OCI-LY7 (cell line): ENCODE measurements around the gene HS1BP3. TPM values are rescaled to one million over a fixed set of nuclear protein-coding genes. Genes with fewer than 3 reads are reported as not detected.

Experiments
- BruUV-seq: library from RNA; stranded (reverse); fragments of 400-500 nt; replicated peaks from 2 replicates; lab custom pipeline; 2021; lab: Mats Ljungman, UMichigan
- CTCF ChIA-PET: fragments of 300-600 bp; sonication (Branson Sonifier 250); formaldehyde crosslinking; loops from one replicate; lab custom pipeline; 2022; ENCODE audit warnings: antibody characterized with exemption; ENCODE audit not compliant: unreplicated experiment; lab: Charles Lee
- POLR2A ChIA-PET: fragments of 300-600 bp; sonication (Branson Sonifier 250); formaldehyde crosslinking; loops from one replicate; lab custom pipeline; 2022; ENCODE audit warnings: antibody characterized with exemption; lab: Charles Lee
- DNase-seq: peaks from one replicate; pipeline ENCODE4 v3.0.0-alpha.2; 2015; ENCODE audit warnings: low spot score
- H2AFZ ChIP-seq: fragments of 200-600 bp; sonication (generic), shearing (Covaris generic); 2 replicates; pipeline ENCODE4 v1.6.1; 2014; ENCODE audit warnings: mild to moderate bottlenecking, antibody characterized with exemption, low read length, moderate library complexity
- H3K27ac ChIP-seq: fragments of 200-600 bp; sonication (generic); 2 replicates; pipeline ENCODE4 v1.5.1; 2014; ENCODE audit warnings: mixed run types, low read depth, mild to moderate bottlenecking, moderate library complexity, low read length, inconsistent platforms; ENCODE audit not compliant: poor library complexity, severe bottlenecking
- H3K36me3 ChIP-seq: fragments of 200-600 bp; sonication (generic); 2 replicates; pipeline ENCODE4 v1.6.1; 2014; ENCODE audit warnings: mild to moderate bottlenecking, antibody characterized with exemption, low read length, moderate library complexity, mixed read lengths; ENCODE audit not compliant: insufficient read depth
- H3K4me1 ChIP-seq: fragments of 200-600 bp; sonication (generic); 2 replicates; pipeline ENCODE4 v1.5.1; 2014; ENCODE audit warnings: mild to moderate bottlenecking, low read length; ENCODE audit not compliant: insufficient read depth, poor library complexity, severe bottlenecking
- H3K4me2 ChIP-seq: fragments of 200-600 bp; sonication (generic); 2 replicates; pipeline ENCODE4 v1.6.1; 2014; ENCODE audit warnings: mild to moderate bottlenecking, low read length
- H3K4me3 ChIP-seq: fragments of 200-600 bp; sonication (generic); 2 replicates; pipeline ENCODE4 v1.5.1; 2014; ENCODE audit warnings: mild to moderate bottlenecking, low read depth, low read length; ENCODE audit not compliant: poor library complexity, severe bottlenecking
- H3K79me2 ChIP-seq: fragments of 200-600 bp; sonication (generic); 2 replicates; pipeline ENCODE4 v1.6.1; 2016; ENCODE audit warnings: low read depth, mild to moderate bottlenecking, low read length, moderate library complexity, mixed read lengths; ENCODE audit not compliant: insufficient read depth
- H3K9me2 ChIP-seq: fragments of 200-600 bp; sonication (generic); 2 replicates; pipeline ENCODE4 v1.6.1; 2016; ENCODE audit warnings: mild to moderate bottlenecking, low read length, mixed read lengths; ENCODE audit not compliant: insufficient read depth
- H3K9me3 ChIP-seq: fragments of 200-600 bp; sonication (generic); 2 replicates; pipeline ENCODE4 v1.6.1; 2014; ENCODE audit warnings: mild to moderate bottlenecking, mixed run types, low read length, mixed read lengths
- H4K20me1 ChIP-seq: fragments of 200-600 bp; sonication (generic); 2 replicates; pipeline ENCODE4 v1.6.1; 2014; ENCODE audit warnings: mild to moderate bottlenecking, antibody characterized with exemption, low read length, moderate library complexity, mixed read lengths; ENCODE audit not compliant: insufficient read depth
- EZH2phosphoT487 ChIP-seq: fragments of 200-600 bp; sonication (generic); IDR thresholded peaks from 2 replicates; pipeline ENCODE4 v1.6.1; 2018; ENCODE audit warnings: low read depth, borderline replicate concordance, mild to moderate bottlenecking, mixed run types, antibody characterized with exemption, low read length, moderate library complexity, mixed read lengths
- intact Hi-C: fragments of 100-400 bp; cut with micrococcal nuclease; formaldehyde crosslinking; loops from one replicate; pipeline ENCODE4 v1.10.0; 2022; ENCODE audit not compliant: unreplicated experiment
- total RNA-seq, 2 experiments: library from RNA; depleted of rRNA in 1 of 2; stranded (reverse); fragments of >200 nt in 1 of 2; shearing (Covaris generic) in 1 of 2; gene quantifications; 2 replicates each; pipeline ENCODE4 v1.2.3, GENCODE V29; 2014 to 2022
- TF ChIP-seq, protein P1 (sequence below): fragments of 200-600 bp; sonication (generic); conservative IDR thresholded peaks from 2 replicates; pipeline ENCODE4 v1.5.1; 2014; ENCODE audit warnings: mild to moderate bottlenecking, antibody characterized with exemption, low read length, moderate library complexity, mixed read lengths

Gene HS1BP3
- total RNA-seq, 2 experiments from 2014 or later: 10.6 to 15.2 TPM

DNA sequence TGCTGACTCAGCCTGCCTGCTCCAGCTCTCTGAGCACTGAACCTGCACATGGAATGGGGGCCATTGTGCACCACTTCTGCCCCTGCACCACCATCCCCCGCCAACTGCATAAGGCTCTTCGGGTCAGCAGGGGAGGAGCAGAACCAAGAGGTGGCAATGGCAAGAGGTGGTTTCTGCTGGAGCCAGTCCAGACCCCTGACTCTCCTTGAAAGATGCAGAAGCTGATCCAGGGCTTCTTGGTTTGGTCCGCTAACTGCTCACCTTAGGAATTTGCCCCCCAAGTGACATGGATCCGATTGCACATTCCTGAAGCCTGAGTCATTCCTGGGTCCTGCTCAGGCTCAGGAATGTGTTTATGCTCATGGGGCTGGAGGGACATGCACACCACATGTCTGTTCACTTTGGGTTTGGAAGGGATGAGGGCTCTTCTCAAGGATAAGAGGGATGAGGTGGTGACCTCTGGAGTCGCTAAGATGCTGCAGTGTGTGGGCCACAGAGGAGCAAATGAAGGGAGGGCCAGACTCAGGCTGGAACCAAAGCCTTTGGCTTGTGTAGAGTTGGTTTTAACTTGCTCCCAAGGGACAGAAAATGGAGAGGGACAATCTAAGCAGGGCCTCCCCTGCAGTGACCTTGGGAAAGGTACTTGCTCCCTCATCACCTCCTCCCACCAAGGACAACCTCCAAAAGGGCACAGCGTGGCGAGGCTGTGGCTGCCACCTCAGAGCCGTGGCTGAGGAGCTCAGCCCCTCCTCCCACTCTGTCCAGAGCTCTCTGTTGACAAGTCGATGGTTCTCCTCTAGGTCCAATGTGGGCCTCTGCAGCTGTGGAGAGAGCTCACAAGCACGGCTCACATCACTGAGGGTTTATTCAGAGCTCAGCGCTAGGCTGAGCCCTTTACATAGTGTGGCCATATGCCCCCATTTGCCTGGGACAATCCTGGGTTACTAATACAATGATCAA is 66.2 kb downstream of the HS1BP3 start:
- no peak overlapping the region for H3K4me2 ChIP-seq
- TF ChIP-seq, protein P1, sequence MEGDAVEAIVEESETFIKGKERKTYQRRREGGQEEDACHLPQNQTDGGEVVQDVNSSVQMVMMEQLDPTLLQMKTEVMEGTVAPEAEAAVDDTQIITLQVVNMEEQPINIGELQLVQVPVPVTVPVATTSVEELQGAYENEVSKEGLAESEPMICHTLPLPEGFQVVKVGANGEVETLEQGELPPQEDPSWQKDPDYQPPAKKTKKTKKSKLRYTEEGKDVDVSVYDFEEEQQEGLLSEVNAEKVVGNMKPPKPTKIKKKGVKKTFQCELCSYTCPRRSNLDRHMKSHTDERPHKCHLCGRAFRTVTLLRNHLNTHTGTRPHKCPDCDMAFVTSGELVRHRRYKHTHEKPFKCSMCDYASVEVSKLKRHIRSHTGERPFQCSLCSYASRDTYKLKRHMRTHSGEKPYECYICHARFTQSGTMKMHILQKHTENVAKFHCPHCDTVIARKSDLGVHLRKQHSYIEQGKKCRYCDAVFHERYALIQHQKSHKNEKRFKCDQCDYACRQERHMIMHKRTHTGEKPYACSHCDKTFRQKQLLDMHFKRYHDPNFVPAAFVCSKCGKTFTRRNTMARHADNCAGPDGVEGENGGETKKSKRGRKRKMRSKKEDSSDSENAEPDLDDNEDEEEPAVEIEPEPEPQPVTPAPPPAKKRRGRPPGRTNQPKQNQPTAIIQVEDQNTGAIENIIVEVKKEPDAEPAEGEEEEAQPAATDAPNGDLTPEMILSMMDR: no peak
- TF ChIP-seq EZH2phosphoT487: no peak
- H3K36me3 ChIP-seq: no peaks in the 10 kb centered on the region
- H4K20me1 ChIP-seq: no peaks in the 10 kb centered on the region
- DNase-seq: no peak
- ChIA-PET CTCF (no interaction called here), POLR2A (no interaction called here)
- H3K9me3 ChIP-seq: no peaks in the 10 kb centered on the region
- H3K4me3 ChIP-seq: no peak overlapping the region
- no peaks in the 10 kb centered on the region for H3K9me2 ChIP-seq
- no TSS peak for BruUV-seq
- H3K79me2 ChIP-seq: no peaks in the 10 kb centered on the region
- no peaks in the 10 kb centered on the region for H3K4me1 ChIP-seq
- H2AFZ ChIP-seq: no peak overlapping the region
- no peak overlapping the region for H3K27ac ChIP-seq
- intact Hi-C loops: no loop called here

DNA sequence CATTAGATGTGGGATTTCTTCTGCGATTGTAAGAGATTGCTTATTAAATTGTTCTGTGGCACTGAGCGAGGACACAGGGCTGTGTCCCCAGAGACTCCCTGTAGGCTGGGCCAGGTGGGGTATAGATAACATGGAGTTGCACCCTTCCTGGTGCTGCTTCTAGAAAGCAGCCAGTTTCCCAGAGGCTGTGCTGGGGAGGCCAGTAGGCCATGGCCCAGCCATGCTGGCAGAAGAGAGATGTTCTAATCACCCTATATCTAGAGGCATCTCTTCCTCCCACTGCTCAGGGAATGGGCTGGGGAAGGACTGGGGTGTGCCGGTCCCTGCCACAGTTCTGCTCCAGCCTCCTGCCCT is 66.9 kb downstream of the HS1BP3 start:
- H4K20me1 ChIP-seq: no peaks in the 10 kb centered on the region
- no peak overlapping the region for H3K4me2 ChIP-seq
- TF ChIP-seq EZH2phosphoT487: no peak
- TF ChIP-seq, protein P1: no peak
- no peak overlapping the region for H3K27ac ChIP-seq
- H3K9me2 ChIP-seq: no peaks in the 10 kb centered on the region
- no TSS peak for BruUV-seq
- intact Hi-C loops: no loop called here
- CTCF ChIA-PET: no interaction called here
- H3K36me3 ChIP-seq: no peaks in the 10 kb centered on the region
- POLR2A ChIA-PET: no interaction called here
- no peak overlapping the region for H3K4me3 ChIP-seq
- H3K79me2 ChIP-seq: no peaks in the 10 kb centered on the region
- no peak overlapping the region for H2AFZ ChIP-seq
- no peaks in the 10 kb centered on the region for H3K4me1 ChIP-seq
- DNase-seq: no peak
- no peaks in the 10 kb centered on the region for H3K9me3 ChIP-seq

DNA sequence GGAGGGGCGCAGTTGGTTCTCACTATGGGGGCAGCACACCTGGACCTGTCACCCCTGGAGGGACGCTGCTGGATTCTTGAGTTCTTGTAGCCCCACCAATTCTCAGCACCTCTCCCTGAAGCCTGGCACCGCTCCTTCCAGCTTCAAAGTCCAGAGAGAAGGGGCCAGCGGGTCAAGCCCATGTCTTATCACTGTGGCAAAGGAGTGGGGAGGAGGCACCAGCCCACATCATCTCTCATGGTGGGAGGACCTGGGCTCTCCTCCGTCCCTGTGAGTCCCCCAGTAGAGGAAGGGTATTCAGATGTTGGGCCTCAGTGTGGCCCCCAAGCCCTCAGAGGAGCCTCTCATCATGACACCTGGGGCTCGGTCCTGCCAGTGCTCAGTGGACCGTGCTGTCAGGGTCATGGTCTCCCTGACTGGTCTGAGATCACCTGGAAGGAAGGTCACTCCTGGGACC is 67.4 kb downstream of the HS1BP3 start:
- Histone ChIP-seq H3K9me3 (no peaks in the 10 kb centered on the region), H3K9me2 (no peaks in the 10 kb centered on the region), H3K4me1 (no peaks in the 10 kb centered on the region), H3K79me2 (no peaks in the 10 kb centered on the region), H3K4me3 (no peak overlapping the region), H3K27ac (no peak overlapping the region), H2AFZ (no peak overlapping the region), H3K36me3 (no peaks in the 10 kb centered on the region), H4K20me1 (no peaks in the 10 kb centered on the region), H3K4me2 (no peak overlapping the region)
- intact Hi-C loops: no loop called here
- DNase-seq: no peak
- CTCF ChIA-PET: no interaction called here
- no TSS peak for BruUV-seq
- POLR2A ChIA-PET: no interaction called here
- TF ChIP-seq, protein P1: no peak
- TF ChIP-seq EZH2phosphoT487: no peak
